NOMO-1 treated with dmso at 0.1 percent for 144 hours (cell line): ENCODE measurements around the gene CADPS.

Experiments used
- DNase-seq: peaks from one replicate; lab custom pipeline; 2025; ENCODE audit not compliant: unreplicated experiment; lab: John Stamatoyannopoulos, UW

Gene CADPS

DNA sequence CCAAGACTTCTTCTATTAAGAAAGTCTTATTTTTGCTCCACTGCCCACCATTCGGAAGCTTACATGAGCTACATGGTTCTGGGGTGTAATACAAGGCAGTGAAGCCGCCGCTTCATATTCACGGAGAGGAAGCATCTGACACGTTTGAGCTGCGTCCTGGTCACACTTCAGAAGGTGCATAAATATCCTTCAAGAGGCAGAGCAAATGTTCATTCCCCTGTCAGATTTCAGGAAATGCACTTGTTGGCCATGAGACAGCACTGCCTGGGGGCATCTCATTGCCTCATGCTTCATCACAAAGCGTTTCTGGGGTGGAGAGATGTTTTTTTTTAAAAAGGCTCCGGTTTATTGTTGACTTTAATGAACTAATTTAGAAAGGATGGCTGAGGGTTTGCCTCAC, 119.9 kb downstream of the CADPS start:
- no peak for DNase-seq

DNA sequence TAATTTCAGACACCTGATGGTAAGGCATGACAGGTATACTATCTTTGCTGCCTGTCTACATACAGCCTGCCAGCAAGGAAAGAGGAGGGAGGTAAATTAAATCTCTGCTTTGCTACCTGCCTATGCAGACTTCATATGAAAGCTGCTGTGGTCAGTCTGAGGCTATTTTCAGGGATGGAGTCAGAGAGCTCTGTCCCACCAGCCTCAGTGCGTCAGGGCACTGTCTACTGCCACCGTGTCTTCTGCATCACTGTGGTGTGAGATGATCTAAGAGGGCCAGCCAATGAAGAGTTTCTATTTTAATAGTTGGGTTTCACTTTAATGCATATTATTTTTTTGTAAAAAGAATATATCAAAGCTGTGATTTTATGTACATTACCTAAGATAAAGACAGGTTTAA, 125.6 kb downstream of the CADPS start:
- DNase-seq = no peak

DNA sequence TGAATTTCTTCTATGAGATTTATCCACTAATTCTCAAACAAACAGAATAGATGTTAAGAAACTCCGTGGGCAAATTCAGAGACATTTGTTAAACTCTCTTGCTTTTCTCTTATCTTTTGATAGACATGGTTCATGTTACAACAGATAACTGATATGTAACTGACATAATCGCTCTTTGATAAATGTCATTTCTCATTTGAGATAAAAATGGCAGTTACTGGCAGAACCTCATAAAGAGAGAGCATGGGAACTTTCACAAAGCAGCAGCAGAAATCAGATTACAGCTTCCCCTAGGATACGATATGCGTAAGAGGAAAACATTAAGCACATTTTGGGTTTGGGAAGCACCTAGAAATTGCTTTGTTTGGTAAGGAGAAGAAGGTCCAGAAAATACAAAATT, 126.1 kb downstream of the CADPS start:
- no peak for DNase-seq

DNA sequence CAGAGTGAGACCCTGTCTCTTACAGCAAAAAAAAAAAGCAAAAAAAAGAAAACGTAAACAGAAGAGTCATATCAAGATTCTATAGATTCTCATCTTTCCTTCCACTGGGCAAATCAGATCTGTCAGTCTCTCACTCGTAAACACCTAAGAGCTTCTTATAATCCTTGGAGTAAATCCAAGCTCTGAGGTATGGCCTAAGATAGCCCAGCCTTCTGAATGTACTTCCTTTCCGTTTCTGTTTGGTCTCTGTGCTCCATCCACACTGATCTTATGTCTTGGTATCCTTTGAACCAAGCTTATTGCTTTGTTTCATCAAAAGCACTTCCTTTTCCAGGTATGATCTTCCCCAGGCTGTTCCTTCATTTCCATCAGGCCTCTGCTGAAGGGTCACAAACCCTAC, 137.8 kb downstream of the CADPS start:
- DNase-seq = no peak

DNA sequence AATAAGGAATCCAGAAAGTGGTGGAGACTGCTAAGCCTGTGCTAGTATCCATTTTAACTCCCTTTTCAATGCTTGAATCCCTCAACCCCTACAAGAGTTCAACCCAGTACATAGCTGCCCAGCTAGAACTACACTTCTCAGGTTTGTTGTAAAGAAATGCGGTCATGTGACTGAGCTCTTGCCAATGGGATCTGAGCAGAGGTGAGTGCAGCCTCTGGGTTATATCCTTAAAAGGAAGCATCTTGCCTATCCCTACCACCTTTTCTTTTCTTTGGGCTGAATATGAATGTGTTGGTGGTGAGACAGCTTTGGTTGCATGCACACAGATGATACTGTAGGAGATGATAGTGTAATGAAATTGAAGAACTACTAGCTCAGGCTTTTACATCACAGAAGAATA, 139.7 kb downstream of the CADPS start:
- no peak for DNase-seq

DNA sequence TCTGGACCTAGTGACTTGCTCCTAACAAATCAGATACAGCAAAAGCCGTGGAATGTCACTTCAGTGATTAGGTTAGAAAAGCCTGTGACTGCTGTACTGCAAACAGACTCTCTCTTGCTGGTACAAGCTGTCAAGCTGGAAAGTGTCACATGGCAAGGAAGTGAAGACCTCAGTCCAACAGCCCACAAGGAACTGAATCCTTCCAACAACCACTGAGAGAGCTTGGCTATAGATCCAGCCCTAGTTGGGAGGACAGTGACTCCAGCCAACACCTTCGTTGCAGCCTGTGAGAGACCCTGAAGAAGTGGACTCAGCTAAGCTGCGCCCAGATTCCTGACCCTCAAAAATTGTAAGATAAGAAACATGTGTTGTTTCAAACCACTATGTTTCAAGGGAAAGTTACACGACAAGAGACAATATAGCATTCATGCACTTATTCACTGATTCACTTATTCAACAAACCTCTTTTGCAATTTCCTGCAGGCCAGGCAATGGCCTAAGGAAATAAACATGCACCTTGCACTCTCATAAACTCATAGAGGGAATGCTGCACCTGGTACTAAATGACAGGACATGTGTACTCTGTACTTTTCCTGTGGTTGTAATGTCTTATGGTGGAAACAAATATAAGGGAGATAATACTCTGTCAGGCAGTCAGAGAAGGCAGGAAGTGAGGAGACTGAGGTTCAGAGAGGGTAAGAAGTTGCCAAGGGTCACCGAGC, 142.9 kb downstream of the CADPS start:
- DNase-seq = no peak

DNA sequence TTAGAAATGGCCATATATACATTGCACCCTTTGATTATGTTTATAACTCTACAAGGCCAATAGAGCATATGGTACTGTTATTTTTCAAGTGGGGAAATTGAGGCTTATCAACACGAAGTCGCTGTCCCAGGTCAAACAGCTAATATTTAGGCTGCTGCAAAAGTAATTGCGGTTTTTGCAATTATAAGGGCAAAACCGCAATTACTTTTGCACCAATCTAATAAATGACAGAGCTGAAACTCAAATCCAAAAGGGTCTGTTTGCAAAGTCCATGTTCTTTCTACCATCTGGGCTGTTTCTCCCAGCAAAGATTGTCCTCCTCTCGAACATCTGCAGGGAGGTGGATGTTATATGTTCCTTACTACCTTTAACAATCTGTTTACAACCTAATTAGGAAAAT, 147.2 kb downstream of the CADPS start:
- no peak for DNase-seq

DNA sequence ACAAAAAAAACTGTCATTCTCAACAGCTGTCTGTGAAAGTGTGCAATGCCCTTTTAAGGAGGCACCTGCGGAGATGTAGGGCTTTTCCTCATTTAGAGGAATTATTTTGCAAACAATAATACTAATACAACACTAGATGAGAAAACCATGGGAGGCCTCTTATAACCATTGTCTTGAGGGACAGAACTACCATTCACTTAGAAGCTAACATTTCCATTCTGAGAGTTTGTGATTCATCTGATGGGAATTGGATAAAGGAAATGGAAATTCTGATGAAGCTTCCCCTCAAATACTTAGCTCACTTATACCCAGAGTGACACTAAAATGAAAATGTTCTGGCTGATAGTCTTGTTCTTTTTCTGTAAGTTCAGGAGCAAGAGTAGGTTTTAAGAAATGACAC, 147.7 kb downstream of the CADPS start:
- no peak for DNase-seq

DNA sequence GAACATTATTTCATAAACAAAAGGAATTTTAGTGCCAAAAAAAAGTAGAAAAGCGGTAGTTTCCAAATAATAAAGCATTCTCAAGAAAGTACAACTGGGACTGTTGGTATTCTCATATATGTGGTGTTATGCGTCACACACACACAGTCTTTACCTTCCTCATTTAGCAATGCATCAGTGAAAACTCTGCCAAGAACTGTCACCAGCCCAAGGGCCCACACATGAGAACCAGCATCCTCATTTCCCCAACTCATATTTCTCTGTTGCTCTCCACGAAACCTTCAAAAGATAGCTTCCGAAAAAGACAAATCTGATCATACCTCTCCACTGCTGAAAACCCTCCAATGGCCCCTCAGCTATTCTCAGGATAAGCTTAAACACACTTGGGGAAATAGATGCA, 150.7 kb downstream of the CADPS start:
- DNase-seq = no peak

DNA sequence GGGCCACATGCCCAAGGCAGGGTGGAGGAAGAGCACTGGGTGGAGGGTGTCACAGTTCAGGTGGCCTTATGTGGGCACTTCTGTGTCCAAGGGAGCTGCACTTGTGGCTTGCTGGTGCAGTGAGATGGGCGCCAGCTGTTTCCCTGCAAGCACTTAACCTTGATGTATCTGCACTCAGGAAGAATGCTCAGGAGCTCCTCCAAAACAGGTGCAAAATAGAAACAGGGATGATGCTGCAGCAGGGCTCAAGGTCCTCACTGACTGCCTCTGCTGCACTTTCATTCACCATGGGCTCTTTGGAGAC, 151.3 kb downstream of the CADPS start:
- DNase-seq = no peak

DNA sequence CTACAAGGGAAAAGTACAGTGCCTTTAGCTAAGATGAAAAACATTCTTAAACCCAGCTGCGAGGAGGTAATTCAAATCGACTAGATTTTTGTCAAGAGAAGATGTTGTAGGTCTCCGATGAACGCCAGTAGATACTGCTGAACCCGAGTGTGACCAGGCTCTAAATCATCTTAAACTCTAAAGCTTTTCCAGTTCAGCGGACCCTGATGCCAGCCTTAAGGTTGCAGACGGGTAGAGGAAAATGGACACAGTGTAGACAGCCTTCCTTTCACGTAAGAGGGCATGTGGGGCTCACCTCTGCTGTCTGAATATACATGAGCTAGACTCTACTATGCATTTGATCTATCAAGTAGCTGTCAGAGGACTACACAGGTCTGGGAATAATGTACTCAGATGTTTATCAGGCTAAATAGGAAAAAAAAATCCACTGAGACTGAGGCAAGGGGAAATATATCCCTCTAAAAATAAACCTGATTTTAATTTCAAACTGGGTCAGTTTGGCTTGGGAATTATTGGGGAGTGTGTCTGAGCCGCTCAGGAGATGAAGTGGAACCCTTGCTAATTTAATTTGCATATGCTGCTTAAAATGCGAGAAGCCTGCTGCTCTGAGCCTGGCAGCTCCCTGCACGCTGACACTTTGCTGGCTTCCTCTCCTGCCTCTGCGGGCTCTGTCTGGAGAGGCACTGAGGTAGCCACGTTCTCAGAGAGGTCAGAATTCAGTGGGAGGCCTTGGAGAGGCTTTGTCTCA, 151.9 kb downstream of the CADPS start:
- no peak for DNase-seq

DNA sequence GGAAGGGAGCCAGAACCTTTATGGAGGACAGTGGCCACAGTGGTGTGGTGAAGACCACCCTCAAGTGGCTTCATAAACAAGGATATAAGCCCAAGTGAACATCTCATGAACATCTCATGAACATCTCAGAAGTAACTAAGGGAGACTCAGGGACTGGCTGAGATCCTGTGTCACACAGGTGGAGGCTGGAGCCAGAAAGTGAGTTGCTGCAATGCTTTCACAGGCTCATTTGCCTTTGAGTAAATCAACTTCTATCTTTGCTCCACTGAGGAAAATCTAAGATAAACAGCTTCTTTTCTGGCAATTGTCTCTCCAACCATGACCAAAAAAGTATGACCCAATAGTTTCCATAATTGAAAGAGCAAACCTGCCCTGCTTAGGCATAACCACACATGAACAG, 152.9 kb downstream of the CADPS start:
- no peak for DNase-seq

DNA sequence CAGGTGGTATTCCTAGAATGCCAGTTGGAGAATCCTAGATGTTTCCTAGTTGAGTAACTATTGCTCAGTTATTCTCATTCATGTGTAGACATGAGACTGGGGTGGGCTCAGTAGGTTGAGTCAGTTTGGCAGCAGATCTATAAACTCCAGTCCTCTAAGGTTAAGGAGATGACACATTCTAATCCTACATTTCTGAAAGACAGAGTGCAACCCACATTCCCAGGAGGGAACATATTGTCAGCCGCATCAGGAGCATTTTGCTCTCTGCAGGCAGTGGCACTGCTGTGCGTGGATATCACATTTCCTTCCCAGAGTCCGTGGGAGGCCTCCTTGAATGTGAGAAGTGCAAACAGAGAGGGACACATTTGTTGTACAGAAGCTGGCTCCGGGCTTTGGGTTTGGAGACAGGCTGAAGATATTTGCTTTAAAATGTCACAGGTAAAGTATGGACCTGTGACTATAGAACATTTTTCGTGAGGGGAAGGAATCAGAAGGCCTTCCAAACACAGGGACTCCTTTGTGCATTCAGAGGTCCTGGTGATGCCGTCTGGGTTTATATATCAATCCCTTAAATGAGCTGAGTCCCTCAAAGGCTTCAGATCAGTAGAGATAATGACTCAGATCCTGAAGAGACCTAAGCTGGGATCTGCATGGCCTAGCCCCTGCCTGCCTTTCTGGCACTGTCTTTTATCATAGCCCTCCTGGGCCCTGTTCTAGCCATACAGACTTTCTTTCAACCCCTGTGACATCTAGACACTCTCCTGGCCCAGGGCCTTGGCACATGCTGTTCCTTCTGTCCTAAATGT, 156.5 kb downstream of the CADPS start:
- no peak for DNase-seq

DNA sequence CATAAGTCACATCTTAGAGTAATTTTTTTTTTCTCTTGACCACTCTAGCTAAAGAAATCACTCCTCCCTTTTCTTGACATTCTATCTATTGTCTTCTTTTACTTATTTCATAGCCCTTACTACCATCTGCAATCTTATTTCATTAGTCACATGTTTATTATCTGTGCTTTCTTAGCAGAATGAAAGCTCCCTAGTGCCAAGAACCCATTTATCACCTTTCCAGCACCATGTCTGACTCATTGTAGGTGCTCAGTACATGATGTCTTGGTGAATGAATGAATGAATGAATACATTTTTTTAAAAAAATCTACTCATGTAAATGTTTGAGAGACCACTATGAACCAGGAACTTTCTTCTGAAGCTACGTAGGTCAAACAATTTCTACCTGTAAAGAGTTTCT, 157.2 kb downstream of the CADPS start:
- DNase-seq = no peak

DNA sequence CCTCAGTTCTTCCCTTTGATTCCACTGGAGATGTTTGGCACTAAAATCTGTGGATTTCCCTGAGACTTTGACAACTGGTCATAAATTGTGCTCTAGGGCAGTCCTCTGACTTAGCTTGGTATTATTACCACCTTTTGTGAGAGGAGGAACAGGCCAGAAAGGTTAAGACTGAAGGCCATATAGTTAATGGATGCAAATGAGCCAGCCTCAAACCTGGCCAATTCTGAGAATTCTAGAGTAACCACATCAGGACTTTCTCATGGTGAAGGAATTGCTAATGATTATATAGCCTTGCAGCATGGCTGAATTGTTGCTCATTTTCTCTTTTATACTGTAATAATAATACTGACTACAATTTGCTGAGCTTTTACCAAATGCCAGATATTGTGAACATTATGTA, 162.5 kb downstream of the CADPS start:
- DNase-seq = no peak

DNA sequence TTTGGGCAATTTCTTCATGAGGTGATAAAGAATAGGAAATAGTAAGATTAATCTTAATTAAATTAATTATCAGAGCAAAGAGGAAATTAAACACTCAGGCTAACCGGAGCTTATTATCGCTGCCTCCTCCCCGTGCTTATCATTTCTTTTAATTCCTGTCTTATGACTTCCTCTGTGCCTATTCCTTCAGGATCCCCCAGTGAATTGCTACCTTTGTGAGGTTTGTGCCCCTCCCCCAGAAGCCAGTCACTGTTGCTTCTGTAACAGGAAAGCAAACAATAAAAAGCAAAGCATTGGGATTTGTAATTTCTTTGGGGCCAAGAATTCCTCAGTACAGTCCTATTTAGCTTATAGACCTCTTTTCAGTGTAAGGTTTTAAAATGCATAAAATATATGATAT, 164.5 kb downstream of the CADPS start:
- no peak for DNase-seq

DNA sequence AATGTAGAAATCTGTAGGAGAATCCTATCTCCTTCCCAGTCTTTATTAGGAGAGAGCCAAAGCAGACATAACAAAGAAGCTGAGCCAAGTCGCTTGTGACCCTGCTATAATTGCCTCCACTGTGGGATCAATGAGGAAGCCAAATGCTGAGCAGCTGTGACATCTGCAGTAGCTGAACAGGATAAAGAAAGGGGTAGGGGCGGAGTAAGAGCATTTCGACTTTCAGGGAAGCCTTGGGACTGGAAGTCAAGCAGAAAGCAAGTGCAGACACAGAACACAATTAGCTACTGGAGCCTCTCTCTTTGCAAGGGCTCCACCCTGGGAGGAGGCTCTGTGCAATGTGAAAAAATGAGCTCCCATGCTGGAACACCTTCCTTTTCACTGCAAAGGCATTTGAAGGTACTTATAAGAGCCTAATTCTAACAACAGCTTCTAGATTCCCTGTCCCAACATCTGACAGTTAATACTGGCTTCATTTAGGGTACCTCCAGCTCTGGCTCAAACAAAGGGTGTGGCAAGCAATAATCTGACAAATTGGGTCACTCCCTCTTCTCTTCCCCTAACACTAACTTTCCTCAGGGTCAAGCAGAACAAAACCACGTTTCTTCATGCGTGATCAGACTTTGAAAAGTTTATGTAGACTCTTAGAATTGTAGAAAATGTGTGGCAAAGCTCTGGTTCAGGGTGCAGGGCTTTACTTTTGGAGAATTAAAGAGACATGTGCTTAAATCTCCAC, 166.4 kb downstream of the CADPS start:
- DNase-seq = no peak

DNA sequence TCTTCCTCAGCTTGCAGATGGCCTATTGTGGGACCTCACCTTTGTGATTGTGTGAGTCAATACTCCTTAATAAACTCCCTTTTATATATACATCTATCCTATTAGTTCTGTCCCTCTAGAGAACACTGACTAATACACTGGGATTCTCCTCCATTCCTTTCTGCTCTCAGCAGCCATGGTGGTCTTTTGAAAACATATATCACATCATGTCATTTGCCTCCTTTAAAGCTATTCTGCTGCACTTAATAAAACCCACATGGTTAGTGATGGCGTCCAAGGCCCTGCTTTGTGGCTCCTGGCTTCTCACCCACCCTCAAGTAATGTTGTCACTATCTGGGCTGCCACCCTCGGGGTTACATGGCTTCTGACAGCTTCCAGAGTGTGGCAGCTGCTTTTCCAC, 169.5 kb downstream of the CADPS start:
- no peak for DNase-seq

DNA sequence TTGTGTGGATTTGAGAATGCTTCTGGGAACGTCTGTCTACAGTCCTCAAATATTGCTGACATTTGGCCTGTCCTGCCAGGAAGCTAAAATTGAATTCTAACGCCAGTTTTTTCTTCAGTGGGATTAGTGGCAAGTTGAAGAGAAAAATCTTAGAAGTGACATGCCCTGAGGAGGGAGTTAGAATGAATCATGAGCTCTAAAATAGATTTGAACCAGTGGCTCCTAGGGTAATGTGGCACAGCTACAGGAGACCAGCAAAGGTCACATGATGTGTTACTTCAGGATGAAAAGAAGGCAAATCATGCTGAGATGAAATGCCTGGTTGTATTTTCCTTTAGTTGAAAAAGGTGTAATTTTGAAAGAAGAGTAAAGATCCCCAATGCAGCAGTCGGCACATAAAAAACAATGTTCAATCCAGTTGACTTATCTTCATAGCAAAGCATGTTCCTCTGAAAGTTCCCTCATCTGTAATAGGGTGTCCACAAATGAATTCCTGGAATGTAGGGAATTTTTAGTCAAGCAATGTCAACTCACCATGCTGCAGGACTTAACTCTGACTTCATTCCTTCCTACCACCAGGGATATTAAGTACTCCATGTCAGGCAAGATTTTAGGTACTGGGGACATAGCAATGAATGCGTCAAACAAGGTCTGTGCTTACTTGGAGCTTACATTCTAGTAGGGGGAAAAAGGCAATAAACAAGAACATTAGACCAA, 171.6 kb downstream of the CADPS start:
- DNase-seq = no peak

DNA sequence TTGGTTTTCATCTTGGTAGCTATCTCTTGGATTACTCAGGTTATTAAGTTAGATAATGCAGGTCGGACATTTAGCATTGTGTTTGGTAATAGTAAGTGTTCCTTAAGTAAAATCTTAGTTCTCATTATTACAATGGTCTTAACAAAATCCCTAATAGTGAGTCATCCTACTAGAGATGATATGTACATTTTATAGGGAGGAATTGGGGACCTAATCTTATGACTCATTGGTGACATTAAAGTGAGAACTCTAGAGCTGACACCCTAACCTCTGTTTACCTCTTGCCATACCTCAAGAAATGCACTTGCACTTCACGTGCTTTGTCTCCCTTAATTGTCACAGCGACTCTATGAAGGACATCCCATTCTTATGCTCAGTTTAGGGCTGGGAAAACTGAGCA, 174.9 kb downstream of the CADPS start:
- no peak for DNase-seq

DNA sequence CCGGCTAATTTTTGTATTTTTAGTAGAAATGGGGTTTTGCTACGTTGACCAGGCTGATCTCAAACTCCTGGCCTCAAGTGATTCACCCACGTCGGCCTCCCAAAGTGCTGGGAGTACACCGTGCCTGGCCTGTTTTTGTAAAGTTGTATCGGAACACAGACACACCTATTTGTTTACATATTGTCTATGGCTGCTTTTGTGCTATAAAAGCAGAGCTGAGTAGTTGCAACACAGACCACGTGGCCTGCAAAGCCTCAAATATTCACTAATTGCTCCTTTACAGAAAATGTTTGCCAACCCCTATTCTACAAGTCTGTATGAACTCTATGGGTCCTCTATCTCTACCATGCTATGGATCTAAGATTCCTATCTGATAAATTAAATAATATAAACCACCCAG, 175.5 kb downstream of the CADPS start:
- DNase-seq = no peak
